CD4-positive, alpha-beta T cell treated with Interleukin-17A for 4 hours (primary cell): ENCODE results near the gene ANKHD1.
"Not testable (repeated sequence)": the region's sequence is repeated elsewhere in the genome, so short reads cannot be mapped to it uniquely, and the experiment has no call there.

Experiments
- DNase-seq: peaks from one replicate; pipeline ENCODE4 v3.0.0-alpha.2; 2020; ENCODE audit warnings: mixed read lengths

The ANKHD1 gene

GRCh38 chr5:140427726-140428125 lies 26.1 kb downstream of the ANKHD1 start:
- not testable (repeated sequence) for DNase-seq

DNA sequence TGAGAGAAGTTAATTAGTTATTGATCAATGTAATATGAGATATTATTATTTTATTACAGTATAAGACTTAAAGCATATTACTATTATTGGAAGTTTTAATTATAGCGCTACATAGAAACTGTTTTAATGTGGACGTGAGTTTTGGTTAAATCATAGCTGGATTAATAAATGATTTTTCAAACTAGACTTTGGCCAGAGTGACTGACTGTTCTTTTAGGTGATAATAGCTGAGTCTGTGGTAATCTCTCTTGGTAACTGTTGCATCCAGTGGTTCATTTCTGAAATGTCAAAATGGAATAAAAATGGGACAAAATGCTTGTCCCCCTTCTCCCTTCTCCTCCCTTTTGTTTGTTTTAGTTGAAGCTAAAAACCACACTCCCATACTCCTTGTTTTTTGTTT lies 28.1 kb downstream of the ANKHD1 start:
- DNase-seq = no peak

GRCh38 chr5:140432212-140432611 lies 30.6 kb downstream of the ANKHD1 start:
- DNase-seq = no peak

GRCh38 chr5:140432916-140433315 lies 31.3 kb downstream of the ANKHD1 start:
- DNase-seq = no peak

GRCh38 chr5:140457368-140457767 lies 55.7 kb downstream of the ANKHD1 start:
- not testable (repeated sequence) for DNase-seq

GRCh38 chr5:140466981-140467742 lies 65.5 kb downstream of the ANKHD1 start:
- no peak for DNase-seq

DNA sequence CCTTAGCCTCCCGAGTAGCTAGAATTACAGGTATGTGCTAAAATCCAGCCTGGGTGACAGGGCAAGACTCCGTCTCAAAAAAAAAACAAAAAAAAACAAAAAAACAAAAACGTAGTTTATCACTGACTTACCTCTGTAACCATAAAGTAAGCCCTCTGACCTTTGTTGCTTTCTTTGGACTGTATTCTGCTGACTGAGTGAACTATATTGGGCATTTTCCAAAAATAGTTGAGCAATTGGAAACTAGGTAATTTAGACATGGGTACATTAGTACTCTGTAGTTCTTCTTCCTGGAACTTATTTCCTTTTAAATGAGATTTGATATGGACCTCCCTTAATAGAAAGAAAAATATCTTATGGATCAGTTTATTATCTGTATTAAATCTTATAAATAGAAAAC lies 66.6 kb downstream of the ANKHD1 start:
- no peak for DNase-seq

- no peak for DNase-seq
These were observed 67.6 kb downstream of the ANKHD1 start for GRCh38 chr5:140469259-140469658.

GRCh38 chr5:140480310-140481014 lies 78.8 kb downstream of the ANKHD1 start:
- no peak for DNase-seq

DNA sequence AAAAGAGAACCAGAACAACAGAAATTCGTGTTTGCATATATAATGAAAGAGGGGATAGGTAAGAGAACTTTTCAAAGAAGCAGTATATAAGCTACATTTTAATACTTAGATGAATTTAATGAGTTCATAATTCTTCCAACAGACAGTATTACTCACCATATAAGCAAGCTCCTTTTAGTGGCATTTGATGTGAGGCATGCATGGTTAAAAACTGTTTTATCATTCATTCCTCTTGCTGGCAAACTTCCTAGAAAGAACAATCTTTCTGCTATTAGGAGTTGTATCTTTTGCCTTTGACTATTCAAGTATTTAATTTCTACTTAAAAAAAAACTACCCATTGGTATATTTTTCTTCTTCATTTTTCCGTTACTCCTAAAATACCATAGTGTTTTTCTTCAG lies 80.1 kb downstream of the ANKHD1 start:
- no peak for DNase-seq

GRCh38 chr5:140483055-140483454 lies 81.4 kb downstream of the ANKHD1 start:
- no peak for DNase-seq

DNA sequence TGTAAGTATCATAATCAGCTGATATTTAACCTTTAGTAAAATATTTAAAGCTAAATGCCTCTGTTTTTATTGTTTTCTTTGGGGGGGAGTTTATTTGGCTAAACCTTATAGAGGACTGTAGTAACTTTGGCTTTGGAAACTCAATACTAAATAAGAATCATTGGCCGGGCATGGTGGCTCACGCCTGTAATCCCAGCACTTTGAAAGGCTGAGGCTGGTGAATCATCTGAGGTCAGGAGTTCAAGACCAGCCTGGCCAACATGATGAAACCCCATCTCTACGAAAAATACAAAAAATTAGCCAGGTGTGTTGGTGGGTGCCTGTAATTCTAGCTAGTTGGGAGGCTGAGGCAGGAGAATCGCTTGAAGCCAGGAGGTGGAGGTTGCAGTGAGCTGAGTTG lies 86.5 kb downstream of the ANKHD1 start:
- not testable (repeated sequence) for DNase-seq

DNA sequence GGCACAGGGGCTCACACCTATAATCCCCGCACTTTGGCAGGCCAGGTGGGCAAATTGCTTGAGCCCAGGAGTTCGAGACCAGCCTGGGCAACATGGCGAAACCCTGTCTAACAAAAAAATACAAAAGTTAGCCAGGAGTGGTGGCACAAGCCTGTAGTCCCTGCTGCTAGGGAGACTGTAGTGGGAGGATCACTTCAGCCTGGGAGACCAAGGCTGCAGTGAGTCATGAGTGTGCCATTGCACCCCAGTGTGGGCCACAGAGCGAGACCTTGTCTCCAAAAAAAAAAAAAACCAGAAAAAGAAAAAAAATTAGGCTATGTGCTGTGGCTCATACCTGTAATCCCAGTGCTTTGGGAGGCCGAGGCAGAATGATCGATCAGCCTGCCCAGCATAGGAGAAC lies 87.3 kb downstream of the ANKHD1 start:
- DNase-seq = no peak

DNA sequence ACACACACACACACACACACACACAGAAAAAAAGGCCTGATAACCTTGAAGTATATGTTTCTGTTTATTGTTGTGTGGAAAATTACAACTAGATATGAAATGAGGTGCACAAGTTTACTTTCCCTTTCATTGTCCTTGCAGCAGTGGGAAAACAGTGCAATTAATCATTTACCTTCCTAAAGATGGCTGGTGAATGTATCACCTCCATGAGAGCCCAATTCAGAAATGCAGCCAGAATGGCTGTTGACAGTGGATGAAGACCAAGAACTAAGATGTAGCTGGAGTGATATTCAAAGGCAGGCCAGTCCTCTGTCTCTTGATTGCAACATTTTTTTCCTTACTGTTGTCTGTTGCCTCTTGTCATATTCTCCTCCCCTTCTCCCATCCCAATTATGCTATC lies 96.3 kb downstream of the ANKHD1 start:
- DNase-seq = no peak

GRCh38 chr5:140498591-140498990 lies 97.0 kb downstream of the ANKHD1 start:
- no peak for DNase-seq

DNA sequence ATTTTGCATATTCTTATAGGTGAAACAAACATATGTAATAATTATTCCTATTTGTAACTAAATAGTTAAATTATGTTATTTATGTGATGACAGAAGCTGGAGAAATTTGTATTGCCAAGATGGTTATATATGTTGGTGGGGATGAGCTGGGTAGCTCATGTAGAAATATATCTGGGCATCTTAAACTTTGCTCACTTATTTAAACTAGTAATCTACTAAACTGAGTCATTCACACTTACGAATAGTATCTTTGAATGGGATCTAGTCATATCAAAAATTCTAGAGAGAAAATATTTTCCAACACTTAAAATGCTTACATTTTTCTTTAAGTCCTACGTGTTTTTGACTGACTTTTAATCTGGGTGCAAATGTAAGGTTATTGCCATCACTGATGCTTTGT lies 101.2 kb downstream of the ANKHD1 start:
- no peak for DNase-seq

DNA sequence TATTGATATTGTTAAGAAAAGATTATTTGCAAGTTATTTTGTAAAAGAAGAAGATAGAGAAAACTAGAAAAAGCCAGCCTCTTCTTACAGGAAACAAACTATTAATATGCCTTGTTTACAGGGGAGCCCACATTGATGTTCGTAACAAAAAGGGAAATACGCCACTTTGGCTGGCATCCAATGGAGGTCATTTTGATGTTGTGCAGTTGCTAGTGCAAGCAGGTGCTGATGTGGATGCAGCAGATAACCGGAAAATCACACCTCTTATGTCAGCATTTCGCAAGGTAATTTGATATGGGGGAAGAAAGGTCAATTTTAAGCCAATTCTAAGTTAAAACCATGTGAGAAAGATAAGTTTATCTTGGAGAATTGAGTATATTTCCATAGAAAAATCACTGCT lies 108.3 kb downstream of the ANKHD1 start:
- DNase-seq = no peak

GRCh38 chr5:140513124-140513523 lies 111.5 kb downstream of the ANKHD1 start:
- no peak for DNase-seq

DNA sequence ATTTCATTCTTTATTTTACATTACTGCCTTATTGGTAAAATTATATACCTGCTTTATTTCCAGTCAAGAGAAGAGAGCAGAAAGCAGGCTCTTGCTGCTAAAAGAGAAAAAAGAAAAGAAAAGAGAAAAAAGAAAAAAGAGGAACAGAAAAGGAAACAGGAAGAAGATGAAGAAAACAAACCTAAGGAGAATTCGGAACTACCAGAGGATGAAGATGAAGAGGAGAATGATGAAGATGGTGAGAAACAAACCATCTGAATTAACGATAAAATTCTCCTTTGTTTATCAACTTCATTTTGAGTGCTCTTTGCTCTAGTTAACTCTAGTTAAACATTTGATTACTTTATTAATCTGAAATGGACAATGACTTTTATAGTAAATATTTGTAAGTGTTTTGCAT lies 122.4 kb downstream of the ANKHD1 start:
- DNase-seq = no peak

DNA sequence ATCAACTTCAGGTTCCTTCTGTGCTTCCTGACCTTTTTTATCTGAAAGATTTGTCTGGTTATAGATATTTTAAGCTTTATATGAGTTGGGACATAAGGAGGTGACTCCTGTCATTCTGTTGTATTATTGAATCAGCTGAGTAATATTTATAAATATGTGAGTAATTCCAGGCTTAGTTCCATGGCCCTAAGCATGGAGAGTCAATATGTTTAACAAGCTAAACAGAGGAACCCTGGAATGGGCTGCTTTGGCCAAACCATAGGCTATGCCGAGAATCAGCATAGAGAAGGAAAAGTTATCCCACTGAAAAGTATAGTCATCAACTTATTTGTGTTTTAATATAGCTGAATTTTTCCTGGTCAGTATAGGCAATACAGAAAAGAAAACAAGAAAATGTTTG lies 138.6 kb downstream of the ANKHD1 start:
- no peak for DNase-seq

- DNase-seq = no peak
These were observed 141.3 kb downstream of the ANKHD1 start for GRCh38 chr5:140542972-140543371.

DNA sequence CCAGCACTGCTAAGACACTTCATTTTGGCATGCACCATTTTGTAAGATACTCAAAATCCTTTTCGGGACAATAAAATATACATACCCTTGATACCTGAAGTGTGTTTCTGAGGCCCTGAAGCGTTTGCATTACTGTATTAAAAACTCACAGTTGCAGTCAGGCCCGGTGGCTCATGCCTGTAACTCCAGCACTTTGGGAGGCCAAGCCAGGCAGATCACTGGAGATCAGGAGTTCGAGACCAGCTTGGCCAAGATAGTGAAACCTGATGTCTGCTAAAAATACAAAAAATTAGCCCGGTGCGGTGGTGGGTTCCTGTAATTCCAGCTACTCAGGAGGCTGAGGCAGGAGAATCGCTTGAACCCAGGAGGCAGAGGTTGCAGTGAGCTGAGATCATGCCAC lies 143.4 kb downstream of the ANKHD1 start:
- DNase-seq = no peak

- no peak for DNase-seq
These were observed 144.0 kb downstream of the ANKHD1 start for GRCh38 chr5:140545606-140546005.

DNA sequence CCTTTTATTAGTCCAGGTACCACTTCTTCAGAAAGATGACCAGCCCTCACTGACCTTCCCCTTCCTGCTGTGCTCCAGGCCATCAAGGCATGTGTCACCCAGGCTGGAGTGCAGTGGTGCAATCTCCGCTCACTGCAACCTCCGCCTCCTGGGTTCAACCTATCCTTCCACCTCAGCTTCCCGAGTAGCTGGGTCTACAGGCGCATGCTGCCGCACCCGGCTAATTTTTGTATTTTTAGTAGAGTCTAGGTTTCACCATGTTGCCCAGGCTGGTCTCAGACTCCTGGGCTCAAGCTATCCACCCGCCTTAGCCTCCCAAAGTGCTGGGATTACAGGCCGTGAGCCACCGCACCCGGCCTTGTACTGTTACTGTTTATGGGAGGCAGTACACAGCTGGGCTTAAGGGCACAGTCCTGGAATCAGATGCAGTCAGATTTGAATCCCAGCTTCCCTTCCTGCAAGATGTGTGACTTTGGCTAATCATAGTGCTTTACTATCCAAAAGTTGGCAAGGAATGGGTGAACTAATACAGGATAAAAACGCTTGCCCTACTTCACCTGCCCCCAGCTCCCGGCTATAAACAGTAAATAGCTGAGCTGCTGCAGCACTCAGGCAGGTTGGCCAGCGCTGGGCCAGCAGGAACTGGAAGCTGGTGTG lies 145.3 kb downstream of the ANKHD1 start:
- no peak for DNase-seq
